ENCODE data around the gene P4HB.

Gene P4HB

GRCh38 chr17:81810892-81811704 is 49.2 kb downstream of the P4HB start:
- DNase-seq (ENCODE audit: low read depth): no peak

GRCh38 chr17:81810476-81810875 is 49.9 kb downstream of the P4HB start:
- DNase-seq (ENCODE audit: low read depth): no peak

GRCh38 chr17:81809556-81809998 is 50.8 kb downstream of the P4HB start:
- DNase-seq (ENCODE audit: low read depth): no peak

GRCh38 chr17:81808778-81809555 is 51.4 kb downstream of the P4HB start:
- DNase-seq (ENCODE audit: low read depth): no peak

- DNase-seq (ENCODE audit: low read depth): no peak
Measured at GRCh38 chr17:81807839-81808238, 52.5 kb downstream of the P4HB start.

GRCh38 chr17:81807210-81807719 is 53.1 kb downstream of the P4HB start:
- DNase-seq (ENCODE audit: low read depth): no peak

- DNase-seq (ENCODE audit: low read depth): no peak
Measured at GRCh38 chr17:81806461-81807209, 53.7 kb downstream of the P4HB start.

- DNase-seq (ENCODE audit: low read depth): no peak
Measured at GRCh38 chr17:81805707-81806460, 54.5 kb downstream of the P4HB start.

GRCh38 chr17:81804559-81805399 is 55.6 kb downstream of the P4HB start:
- no peak for DNase-seq (ENCODE audit: low read depth)

GRCh38 chr17:81803728-81804558 is 56.4 kb downstream of the P4HB start, which contains the start of gene GCGR:
Gene GCGR, plus strand, starts transcription at chr17:81804150. Its CDS starts 4,869 bp downstream, at chr17:81809019.
- DNase-seq (ENCODE audit: low read depth): no peak

GRCh38 chr17:81802856-81803643 is 57.3 kb downstream of the P4HB start:
- DNase-seq (ENCODE audit: low read depth): no peak

GRCh38 chr17:81802048-81802758 is 58.1 kb downstream of the P4HB start:
- no peak for DNase-seq (ENCODE audit: low read depth)

GRCh38 chr17:81801327-81801726 is 59.0 kb downstream of the P4HB start:
- DNase-seq (ENCODE audit: low read depth): no peak

- DNase-seq (ENCODE audit: low read depth): no peak
Measured at GRCh38 chr17:81794509-81794908, 65.8 kb downstream of the P4HB start.

- DNase-seq (ENCODE audit: low read depth): no peak
Measured at GRCh38 chr17:81794074-81794476, 66.3 kb downstream of the P4HB start.
